ENCODE results near the gene LRBA.

DNA sequence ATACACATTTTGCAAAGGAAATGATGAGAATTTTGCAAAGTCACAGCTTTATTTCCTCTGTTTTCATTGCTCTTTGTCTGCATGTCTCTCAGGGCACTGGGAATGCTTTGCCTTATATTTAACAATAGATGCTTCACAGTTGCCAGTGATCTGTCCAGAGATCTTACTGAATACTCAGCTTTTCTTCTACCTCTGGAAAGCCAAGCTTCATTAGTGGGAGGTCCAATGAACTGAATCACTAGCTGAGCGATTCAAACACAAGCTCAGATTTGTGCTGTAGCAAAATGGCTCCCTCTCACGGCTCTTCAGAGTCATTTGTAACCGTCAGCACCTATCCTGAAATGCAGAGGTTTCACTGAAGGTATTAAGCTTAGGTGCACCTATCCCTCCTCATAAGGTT lies 797.9 kb downstream of the LRBA start:
- TF ChIP-seq, protein P1, sequence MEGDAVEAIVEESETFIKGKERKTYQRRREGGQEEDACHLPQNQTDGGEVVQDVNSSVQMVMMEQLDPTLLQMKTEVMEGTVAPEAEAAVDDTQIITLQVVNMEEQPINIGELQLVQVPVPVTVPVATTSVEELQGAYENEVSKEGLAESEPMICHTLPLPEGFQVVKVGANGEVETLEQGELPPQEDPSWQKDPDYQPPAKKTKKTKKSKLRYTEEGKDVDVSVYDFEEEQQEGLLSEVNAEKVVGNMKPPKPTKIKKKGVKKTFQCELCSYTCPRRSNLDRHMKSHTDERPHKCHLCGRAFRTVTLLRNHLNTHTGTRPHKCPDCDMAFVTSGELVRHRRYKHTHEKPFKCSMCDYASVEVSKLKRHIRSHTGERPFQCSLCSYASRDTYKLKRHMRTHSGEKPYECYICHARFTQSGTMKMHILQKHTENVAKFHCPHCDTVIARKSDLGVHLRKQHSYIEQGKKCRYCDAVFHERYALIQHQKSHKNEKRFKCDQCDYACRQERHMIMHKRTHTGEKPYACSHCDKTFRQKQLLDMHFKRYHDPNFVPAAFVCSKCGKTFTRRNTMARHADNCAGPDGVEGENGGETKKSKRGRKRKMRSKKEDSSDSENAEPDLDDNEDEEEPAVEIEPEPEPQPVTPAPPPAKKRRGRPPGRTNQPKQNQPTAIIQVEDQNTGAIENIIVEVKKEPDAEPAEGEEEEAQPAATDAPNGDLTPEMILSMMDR (IDR thresholded peaks at IDR 0.05; ENCODE audit: borderline replicate concordance, extremely low read depth, low read length, poor library complexity, severe bottlenecking), result no peak
- no peak for TF ChIP-seq EZH2 (IDR thresholded peaks at IDR 0.05; ENCODE audit: borderline replicate concordance, low read depth, low read length, severe bottlenecking)
